SK-N-SH (cell line): ENCODE measurements around the gene PCOLCE2. TPM values are rescaled to one million over a fixed set of nuclear protein-coding genes. Genes with fewer than 3 reads are reported as not detected.

Source experiments
- CTCF ChIA-PET: fragments of 300-600, 350-600 bp; formaldehyde crosslinking; extraction: SDS; loops from one replicate; lab custom pipeline; 2021; lab: Yijun Ruan, JAX
- POLR2A ChIA-PET: fragments of 350-600 bp; sonication (Branson Sonifier 250); formaldehyde crosslinking; extraction: SDS; loops from one replicate; lab custom pipeline; 2020; ENCODE audit warnings: antibody characterized with exemption, inconsistent platforms; lab: Yijun Ruan, JAX
- DNase-seq: peaks from one replicate; pipeline ENCODE4 v3.0.0; 2012
- H2AFZ ChIP-seq: fragments of 200-600 bp; sonication (generic); 2 replicates; pipeline ENCODE4 v1.8.1; 2016; ENCODE audit warnings: antibody characterized with exemption, mild to moderate bottlenecking, low read depth
- H3F3A ChIP-seq: fragments of 200-600 bp; sonication (generic); replicated peaks from 2 replicates; pipeline ENCODE3; 2016; ENCODE audit warnings: antibody characterized with exemption, mild to moderate bottlenecking; ENCODE audit not compliant: insufficient read depth
- H3K27ac ChIP-seq, 2 experiments: fragments of 200-500 bp in 1 of 2; fragments of 200-600 bp in 1 of 2; sonication (Bioruptor generic) in 1 of 2; sonication (generic), shearing (Covaris generic) in 1 of 2; 2 replicates each; pipeline versions ENCODE4 v1.5.1 to v1.6.1; 2014 to 2016; ENCODE audit warnings: low read depth in 2 of 2, inconsistent platforms in 1 of 2, low read length in 1 of 2, mild to moderate bottlenecking in 1 of 2, mixed read lengths in 1 of 2
- H3K27me3 ChIP-seq: fragments of 200-600 bp; sonication (generic), shearing (Covaris generic); 2 replicates; pipeline ENCODE4 v1.6.1; 2016; ENCODE audit warnings: mixed run types; ENCODE audit not compliant: insufficient read depth
- H3K36me3 ChIP-seq, 2 experiments: fragments of 200-500 bp in 1 of 2; fragments of 200-600 bp in 1 of 2; sonication (Bioruptor generic) in 1 of 2; sonication (generic) in 1 of 2; replicated peaks in 1 of 2; 2 replicates each; pipeline versions ENCODE3 to v1.5.1; 2014 to 2016; ENCODE audit warnings: low read length in 1 of 2, mild to moderate bottlenecking in 1 of 2; ENCODE audit not compliant: insufficient read depth in 2 of 2, control insufficient read depth in 1 of 2
- H3K4me1 ChIP-seq, 2 experiments: fragments of 200-500 bp in 1 of 2; fragments of 200-600 bp in 1 of 2; sonication (Bioruptor generic) in 1 of 2; sonication (generic), shearing (Covaris generic) in 1 of 2; 2 replicates each; pipeline versions ENCODE4 v1.5.1 to v1.6.1; 2014 to 2016; ENCODE audit warnings: low read depth in 1 of 2, low read length in 1 of 2, mixed run types in 1 of 2; ENCODE audit not compliant: insufficient read depth in 2 of 2, control insufficient read depth in 1 of 2
- H3K4me2 ChIP-seq: fragments of 200-600 bp; sonication (generic), shearing (Covaris generic); 2 replicates; pipeline ENCODE4 v1.6.1; 2017; ENCODE audit warnings: mixed run types
- H3K4me3 ChIP-seq, 2 experiments: fragments of 200-500 bp in 1 of 2; fragments of 200-600 bp in 1 of 2; sonication (Bioruptor generic) in 1 of 2; sonication (generic), shearing (Covaris generic) in 1 of 2; 2 replicates each; pipeline versions ENCODE4 v1.5.1 to v1.8.1; 2014 to 2016; ENCODE audit warnings: low read depth in 2 of 2, inconsistent platforms in 1 of 2, low read length in 1 of 2, mild to moderate bottlenecking in 1 of 2, mixed read lengths in 1 of 2, moderate library complexity in 1 of 2
- H3K79me2 ChIP-seq: fragments of 200-600 bp; sonication (generic); 2 replicates; pipeline ENCODE4 v1.8.1; 2017; ENCODE audit warnings: mild to moderate bottlenecking; ENCODE audit not compliant: insufficient read depth
- H3K9ac ChIP-seq: fragments of 200-600 bp; sonication (generic); 2 replicates; pipeline ENCODE4 v1.6.1; 2017; ENCODE audit warnings: mixed run types
- H3K9me2 ChIP-seq: fragments of 200-600 bp; sonication (generic); 2 replicates; pipeline ENCODE4 v1.6.1; 2017; ENCODE audit warnings: mixed run types
- H3K9me3 ChIP-seq: fragments of 200-600 bp; sonication (generic); 2 replicates; pipeline ENCODE4 v1.6.1; 2017; ENCODE audit warnings: mixed run types, mild to moderate bottlenecking, moderate library complexity
- H4K20me1 ChIP-seq: fragments of 200-600 bp; sonication (generic); 2 replicates; pipeline ENCODE4 v1.6.1; 2017; ENCODE audit warnings: mild to moderate bottlenecking, mixed run types; ENCODE audit not compliant: insufficient read depth
- ELF1 ChIP-seq: IDR thresholded peaks from 2 replicates; pipeline ENCODE4 v1.4.0; 2012
- EZH2phosphoT487 ChIP-seq: fragments of 200-600 bp; sonication (generic); IDR thresholded peaks from 2 replicates; pipeline ENCODE4 v1.6.1; 2017; ENCODE audit warnings: low read depth, mixed run types, mild to moderate bottlenecking, antibody characterized with exemption, moderate library complexity, borderline replicate concordance
- MXI1 ChIP-seq: IDR thresholded peaks from 2 replicates; pipeline ENCODE4 v1.6.1; 2012; ENCODE audit warnings: mild to moderate bottlenecking, low read depth, low read length, improper control_type of control experiment
- RAD21 ChIP-seq: IDR thresholded peaks from 2 replicates; pipeline ENCODE4 v1.6.1; 2012; ENCODE audit warnings: mild to moderate bottlenecking, low read length
- TAF1 ChIP-seq: IDR thresholded peaks from 2 replicates; pipeline ENCODE4 v1.6.1; 2012; ENCODE audit warnings: low read depth, mild to moderate bottlenecking, low read length, moderate library complexity, borderline replicate concordance
- TEAD4 ChIP-seq: IDR thresholded peaks from 2 replicates; pipeline ENCODE4 v1.4.0; 2012; ENCODE audit warnings: mild to moderate bottlenecking, borderline replicate concordance; ENCODE audit not compliant: insufficient read depth
- USF1 ChIP-seq: IDR thresholded peaks from 2 replicates; pipeline ENCODE4 v1.4.0; 2012; ENCODE audit warnings: low read depth, borderline replicate concordance
- YY1 ChIP-seq: IDR thresholded peaks from 2 replicates; pipeline ENCODE4 v1.4.0; 2012; ENCODE audit warnings: low read depth, mild to moderate bottlenecking
- WGBS: methylation state at CpG from one replicate; pipeline ENCODE4 v1.1.6; 2017; ENCODE audit warnings: low lambda C conversion rate; 5-methylcytosine and 5-hydroxymethylcytosine counted together
- polyA plus RNA-seq, 3 experiments: library from polyadenylated mRNA; depleted of rRNA; stranded (reverse); fragments of >200 nt; gene quantifications; 2 replicates each; pipeline ENCODE4 v1.2.3, GENCODE V29; 2012
- TF ChIP-seq, protein P1 (sequence below): fragments of 200-600 bp; sonication (generic); IDR thresholded peaks from 2 replicates; pipeline ENCODE4 v1.6.1; 2017; ENCODE audit warnings: antibody characterized with exemption, mild to moderate bottlenecking, moderate library complexity

The PCOLCE2 gene
- polyA plus RNA-seq, 1 of the 3 experiments (the other 2 are of a cell fraction) = 22.2 TPM

GRCh38 chr3:142897807-142898206, 8.9 kb upstream of the PCOLCE2 start:
- Histone ChIP-seq H3K27ac (no peak overlapping the region), H3K4me1 (0 out of 4 replicates have a peak, but pooled peaks cover 0 to 4% of the 10 kb centered on the region in 2 experiments), H3K27me3 (no peaks in the 10 kb centered on the region), H3K4me3 (no peak overlapping the region)
- no peak for TF ChIP-seq TEAD4
- TF ChIP-seq, all 33 proteins: peak for 0
- CTCF ChIA-PET = interaction anchor here (1.9 kb wide), 1 partner anchor 69 kb away, joined by 7 read pairs; no protein-coding TSS in a partner anchor
- H3K4me2 ChIP-seq = no peak overlapping the region
- H3K9me2 ChIP-seq = no peaks in the 10 kb centered on the region
- POLR2A ChIA-PET = no interaction called here
- no peaks in the 10 kb centered on the region for H3K9me3 ChIP-seq
- H3K36me3 ChIP-seq = no peaks in the 10 kb centered on the region
- no peaks in the 10 kb centered on the region for H4K20me1 ChIP-seq
- no peak overlapping the region for H2AFZ ChIP-seq
- no peak for DNase-seq
- peaks cover 15% of the 10 kb centered on the region for H3F3A ChIP-seq
- no peaks in the 10 kb centered on the region for H3K79me2 ChIP-seq
- H3K9ac ChIP-seq = no peak overlapping the region
- WGBS = 42% methylated on average over 2 of the region's 2 CpGs

GRCh38 chr3:142896996-142897395, 8.1 kb upstream of the PCOLCE2 start:
- H3K9me2 ChIP-seq = no peaks in the 10 kb centered on the region
- H3K9ac ChIP-seq = no peak overlapping the region
- H4K20me1 ChIP-seq = no peaks in the 10 kb centered on the region
- DNase-seq = no peak
- TF ChIP-seq YY1 (no peak), USF1 (no peak), ELF1 (no peak), MXI1 (no peak), RAD21 (no peak), TAF1 (no peak), EZH2phosphoT487 (no peak)
- TF ChIP-seq, protein P1, sequence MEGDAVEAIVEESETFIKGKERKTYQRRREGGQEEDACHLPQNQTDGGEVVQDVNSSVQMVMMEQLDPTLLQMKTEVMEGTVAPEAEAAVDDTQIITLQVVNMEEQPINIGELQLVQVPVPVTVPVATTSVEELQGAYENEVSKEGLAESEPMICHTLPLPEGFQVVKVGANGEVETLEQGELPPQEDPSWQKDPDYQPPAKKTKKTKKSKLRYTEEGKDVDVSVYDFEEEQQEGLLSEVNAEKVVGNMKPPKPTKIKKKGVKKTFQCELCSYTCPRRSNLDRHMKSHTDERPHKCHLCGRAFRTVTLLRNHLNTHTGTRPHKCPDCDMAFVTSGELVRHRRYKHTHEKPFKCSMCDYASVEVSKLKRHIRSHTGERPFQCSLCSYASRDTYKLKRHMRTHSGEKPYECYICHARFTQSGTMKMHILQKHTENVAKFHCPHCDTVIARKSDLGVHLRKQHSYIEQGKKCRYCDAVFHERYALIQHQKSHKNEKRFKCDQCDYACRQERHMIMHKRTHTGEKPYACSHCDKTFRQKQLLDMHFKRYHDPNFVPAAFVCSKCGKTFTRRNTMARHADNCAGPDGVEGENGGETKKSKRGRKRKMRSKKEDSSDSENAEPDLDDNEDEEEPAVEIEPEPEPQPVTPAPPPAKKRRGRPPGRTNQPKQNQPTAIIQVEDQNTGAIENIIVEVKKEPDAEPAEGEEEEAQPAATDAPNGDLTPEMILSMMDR = no peak
- H3K36me3 ChIP-seq = no peaks in the 10 kb centered on the region
- no peak overlapping the region for H3K4me2 ChIP-seq
- POLR2A ChIA-PET = no interaction called here
- H2AFZ ChIP-seq = peak overlapping the region; percentile 38; the same call in 1 of the 2 replicates
- H3K9me3 ChIP-seq = no peaks in the 10 kb centered on the region
- peaks cover 8% of the 10 kb centered on the region for H3F3A ChIP-seq
- H3K27ac ChIP-seq = no peak overlapping the region
- no peaks in the 10 kb centered on the region for H3K79me2 ChIP-seq
- WGBS = 58% methylated on average over 1 of the region's 1 CpG
- no peak overlapping the region for H3K4me3 ChIP-seq
- H3K4me1 ChIP-seq = no peaks in the 10 kb centered on the region
- H3K27me3 ChIP-seq = no peaks in the 10 kb centered on the region
- CTCF ChIA-PET = interaction anchor here (0.7 kb wide), 1 partner anchor 30 kb away, joined by 3 read pairs; no protein-coding TSS in a partner anchor
